OCI-LY7 (cell line): ENCODE measurements around the gene MAN1C1.

Experiments
- EZH2phosphoT487 ChIP-seq: fragments of 200-600 bp; sonication (generic); IDR thresholded peaks from 2 replicates; pipeline ENCODE4 v1.6.1; 2018; ENCODE audit warnings: low read depth, borderline replicate concordance, mild to moderate bottlenecking, mixed run types, antibody characterized with exemption, low read length, moderate library complexity, mixed read lengths
- TF ChIP-seq, protein P1 (sequence below): fragments of 200-600 bp; sonication (generic); conservative IDR thresholded peaks from 2 replicates; pipeline ENCODE4 v1.5.1; 2014; ENCODE audit warnings: mild to moderate bottlenecking, antibody characterized with exemption, low read length, moderate library complexity, mixed read lengths

DNA sequence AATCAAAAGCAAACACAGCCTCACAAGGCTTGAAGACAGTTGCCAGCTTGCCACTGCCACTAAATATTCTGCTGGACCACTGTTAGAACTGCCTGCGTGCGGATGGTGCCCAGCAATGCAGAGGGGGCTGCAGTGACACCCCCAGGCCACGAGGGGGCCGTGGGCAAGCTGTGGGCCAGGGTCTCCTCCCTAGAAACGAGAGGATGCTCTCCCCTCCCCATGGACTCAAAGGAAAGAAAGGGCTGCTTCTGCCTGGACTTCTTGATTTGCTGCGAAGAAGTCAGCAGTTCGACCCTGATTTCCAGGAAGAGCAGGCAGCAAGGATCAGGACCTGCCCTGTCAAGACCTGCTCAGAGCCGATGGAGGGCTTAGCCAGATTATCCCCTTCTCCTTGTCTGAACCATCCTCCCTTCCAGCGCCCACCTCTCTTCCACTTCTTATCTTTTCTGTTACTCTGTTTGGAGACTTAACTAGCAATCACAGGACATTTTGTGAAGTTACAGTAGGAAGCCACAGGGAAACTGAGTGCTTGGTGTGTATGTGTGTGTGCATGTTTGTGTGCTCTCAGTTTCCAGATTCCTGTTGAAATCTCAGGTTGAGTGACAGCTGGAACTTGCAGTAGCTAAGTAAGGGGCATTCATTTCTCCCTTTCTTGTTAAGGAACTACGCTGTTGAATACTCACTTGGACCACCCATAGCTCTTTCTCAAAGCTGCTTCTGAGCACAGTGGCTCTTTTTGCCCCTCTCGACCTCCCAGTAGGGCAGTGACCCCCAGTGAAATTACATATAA is 2.7 kb downstream of the MAN1C1 start:
- TF ChIP-seq, protein P1, sequence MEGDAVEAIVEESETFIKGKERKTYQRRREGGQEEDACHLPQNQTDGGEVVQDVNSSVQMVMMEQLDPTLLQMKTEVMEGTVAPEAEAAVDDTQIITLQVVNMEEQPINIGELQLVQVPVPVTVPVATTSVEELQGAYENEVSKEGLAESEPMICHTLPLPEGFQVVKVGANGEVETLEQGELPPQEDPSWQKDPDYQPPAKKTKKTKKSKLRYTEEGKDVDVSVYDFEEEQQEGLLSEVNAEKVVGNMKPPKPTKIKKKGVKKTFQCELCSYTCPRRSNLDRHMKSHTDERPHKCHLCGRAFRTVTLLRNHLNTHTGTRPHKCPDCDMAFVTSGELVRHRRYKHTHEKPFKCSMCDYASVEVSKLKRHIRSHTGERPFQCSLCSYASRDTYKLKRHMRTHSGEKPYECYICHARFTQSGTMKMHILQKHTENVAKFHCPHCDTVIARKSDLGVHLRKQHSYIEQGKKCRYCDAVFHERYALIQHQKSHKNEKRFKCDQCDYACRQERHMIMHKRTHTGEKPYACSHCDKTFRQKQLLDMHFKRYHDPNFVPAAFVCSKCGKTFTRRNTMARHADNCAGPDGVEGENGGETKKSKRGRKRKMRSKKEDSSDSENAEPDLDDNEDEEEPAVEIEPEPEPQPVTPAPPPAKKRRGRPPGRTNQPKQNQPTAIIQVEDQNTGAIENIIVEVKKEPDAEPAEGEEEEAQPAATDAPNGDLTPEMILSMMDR, result peak; percentile 91
- no peak for TF ChIP-seq EZH2phosphoT487
